ENCODE measurements around the gene EPN2.

The EPN2 gene

GRCh38 chr17:19325542-19325941, 88.4 kb downstream of the EPN2 start:
- no peak for DNase-seq (ENCODE audit: extremely low spot score)
- CTCF ChIA-PET, result no interaction called here
- POLR2A ChIA-PET, result no interaction called here
- TF ChIP-seq SP1 (IDR thresholded peaks at IDR 0.05) (no peak), CTBP1 (IDR thresholded peaks at IDR 0.05; ENCODE audit: borderline replicate concordance) (no peak), FOXA1 (IDR thresholded peaks at IDR 0.05) (no peak), TARDBP (IDR thresholded peaks at IDR 0.05) (no peak), ARNT (IDR thresholded peaks at IDR 0.05) (no peak), SUZ12 (IDR thresholded peaks at IDR 0.05) (no peak), NFRKB (IDR thresholded peaks at IDR 0.05) (no peak), HDGF (IDR thresholded peaks at IDR 0.05; ENCODE audit: borderline replicate concordance) (no peak), ZNF384 (IDR thresholded peaks at IDR 0.05) (no peak), BHLHE40 (IDR thresholded peaks at IDR 0.05; ENCODE audit: borderline replicate concordance) (no peak), LEF1 (IDR thresholded peaks at IDR 0.05; ENCODE audit: borderline replicate concordance) (no peak), ELF4 (IDR thresholded peaks at IDR 0.05) (no peak), FOXK2 (IDR thresholded peaks at IDR 0.05) (no peak), FOXM1 (IDR thresholded peaks at IDR 0.05; ENCODE audit: borderline replicate concordance) (no peak), L3MBTL2 (conservative IDR thresholded peaks at IDR 0.05) (no peak)
- TF ChIP-seq, protein P1, sequence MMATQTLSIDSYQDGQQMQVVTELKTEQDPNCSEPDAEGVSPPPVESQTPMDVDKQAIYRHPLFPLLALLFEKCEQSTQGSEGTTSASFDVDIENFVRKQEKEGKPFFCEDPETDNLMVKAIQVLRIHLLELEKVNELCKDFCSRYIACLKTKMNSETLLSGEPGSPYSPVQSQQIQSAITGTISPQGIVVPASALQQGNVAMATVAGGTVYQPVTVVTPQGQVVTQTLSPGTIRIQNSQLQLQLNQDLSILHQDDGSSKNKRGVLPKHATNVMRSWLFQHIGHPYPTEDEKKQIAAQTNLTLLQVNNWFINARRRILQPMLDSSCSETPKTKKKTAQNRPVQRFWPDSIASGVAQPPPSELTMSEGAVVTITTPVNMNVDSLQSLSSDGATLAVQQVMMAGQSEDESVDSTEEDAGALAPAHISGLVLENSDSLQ (IDR thresholded peaks at IDR 0.05), result no peak

GRCh38 chr17:19327031-19327783, 90.0 kb downstream of the EPN2 start:
- CTCF ChIA-PET, result no interaction called here
- POLR2A ChIA-PET, result no interaction called here
- no peak for TF ChIP-seq L3MBTL2 (conservative IDR thresholded peaks at IDR 0.05)
- TF ChIP-seq FOXA1 (IDR thresholded peaks at IDR 0.05), result no peak
- TF ChIP-seq NFRKB (IDR thresholded peaks at IDR 0.05), result no peak
- TF ChIP-seq CTBP1 (IDR thresholded peaks at IDR 0.05; ENCODE audit: borderline replicate concordance), result no peak
- no peak for TF ChIP-seq ZNF384 (IDR thresholded peaks at IDR 0.05)
- TF ChIP-seq SP1 (IDR thresholded peaks at IDR 0.05), result no peak
- TF ChIP-seq BHLHE40 (IDR thresholded peaks at IDR 0.05; ENCODE audit: borderline replicate concordance), result no peak
- no peak for TF ChIP-seq LEF1 (IDR thresholded peaks at IDR 0.05; ENCODE audit: borderline replicate concordance)
- no peak for DNase-seq (ENCODE audit: extremely low spot score)

GRCh38 chr17:19328441-19329061, 91.4 kb downstream of the EPN2 start:
- CTCF ChIA-PET, result interaction anchor here (0.5 to 2.3 kb wide), 2 partner anchors 9 to 10 kb away, joined by 3 to 8 read pairs; no protein-coding TSS in a partner anchor
- POLR2A ChIA-PET, result interaction anchor here (0.9 kb wide), 1 partner anchor 49 kb away, joined by 4 read pairs; the partner anchor contains the start of gene MAPK7
- no peak for DNase-seq (ENCODE audit: extremely low spot score)
- TF ChIP-seq HDGF (IDR thresholded peaks at IDR 0.05; ENCODE audit: borderline replicate concordance), result no peak
- TF ChIP-seq ARNT (IDR thresholded peaks at IDR 0.05), result no peak
- no peak for TF ChIP-seq LEF1 (IDR thresholded peaks at IDR 0.05; ENCODE audit: borderline replicate concordance)
- TF ChIP-seq FOXM1 (IDR thresholded peaks at IDR 0.05; ENCODE audit: borderline replicate concordance), result no peak
- TF ChIP-seq ZNF384 (IDR thresholded peaks at IDR 0.05), result no peak
- no peak for TF ChIP-seq L3MBTL2 (conservative IDR thresholded peaks at IDR 0.05)
- TF ChIP-seq FOXK2 (IDR thresholded peaks at IDR 0.05), result no peak
- TF ChIP-seq, protein P1 (IDR thresholded peaks at IDR 0.05), result no peak

- no peak for TF ChIP-seq CTBP1 (IDR thresholded peaks at IDR 0.05; ENCODE audit: borderline replicate concordance)
- POLR2A ChIA-PET, result interaction anchor here (1.0 kb wide), 1 partner anchor 11 kb away, joined by 3 read pairs; no protein-coding TSS in a partner anchor
- CTCF ChIA-PET, result interaction anchor here (2.3 kb wide), 1 partner anchor 10 kb away, joined by 8 read pairs; no protein-coding TSS in a partner anchor
- no peak for DNase-seq (ENCODE audit: extremely low spot score)
Observed at GRCh38 chr17:19329136-19329535, 92.0 kb downstream of the EPN2 start.

DNA sequence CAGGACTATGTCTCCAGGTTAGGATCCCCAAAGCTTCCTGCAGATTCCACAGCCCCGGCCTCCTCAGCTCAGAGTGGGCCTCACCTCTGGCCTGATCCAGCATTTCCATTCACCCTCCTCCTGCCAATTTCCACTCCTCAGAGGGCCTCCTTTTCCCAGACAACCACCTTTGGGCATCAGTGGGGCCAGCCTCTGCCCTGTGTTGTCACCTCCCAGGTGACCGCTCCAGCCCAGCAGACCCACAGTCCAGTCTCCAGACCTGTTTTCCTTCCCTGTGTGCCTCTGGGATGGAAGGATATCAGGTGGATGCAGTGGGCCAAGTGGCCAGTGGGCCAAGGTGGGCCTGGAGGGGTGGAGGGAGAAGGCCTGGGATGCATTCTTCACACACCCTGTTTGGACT, 92.7 kb downstream of the EPN2 start:
- ChIA-PET CTCF (interaction anchor here (2.3 kb wide), 1 partner anchor 9 kb away, joined by 8 read pairs; no protein-coding TSS in a partner anchor), POLR2A (interaction anchor here (1.0 kb wide), 1 partner anchor 11 kb away, joined by 3 read pairs; no protein-coding TSS in a partner anchor)
- no peak for DNase-seq (ENCODE audit: extremely low spot score)
- no peak for TF ChIP-seq L3MBTL2 (conservative IDR thresholded peaks at IDR 0.05)
- no peak for TF ChIP-seq NFRKB (IDR thresholded peaks at IDR 0.05)
- no peak for TF ChIP-seq ELF4 (IDR thresholded peaks at IDR 0.05)

- DNase-seq (ENCODE audit: extremely low spot score), result no peak
- ChIA-PET CTCF (interaction anchor here (2.3 kb wide), 1 partner anchor 8 kb away, joined by 8 read pairs; no protein-coding TSS in a partner anchor), POLR2A (no interaction called here)
- TF ChIP-seq ARNT (IDR thresholded peaks at IDR 0.05), result no peak
- TF ChIP-seq TARDBP (IDR thresholded peaks at IDR 0.05), result no peak
- no peak for TF ChIP-seq HDGF (IDR thresholded peaks at IDR 0.05; ENCODE audit: borderline replicate concordance)
- TF ChIP-seq ZNF384 (IDR thresholded peaks at IDR 0.05), result no peak
- no peak for TF ChIP-seq ELF4 (IDR thresholded peaks at IDR 0.05)
- TF ChIP-seq L3MBTL2 (conservative IDR thresholded peaks at IDR 0.05), result no peak
- TF ChIP-seq FOXM1 (IDR thresholded peaks at IDR 0.05; ENCODE audit: borderline replicate concordance), result no peak
- no peak for TF ChIP-seq SUZ12 (IDR thresholded peaks at IDR 0.05)
- TF ChIP-seq FOXK2 (IDR thresholded peaks at IDR 0.05), result no peak
- no peak for TF ChIP-seq SP1 (IDR thresholded peaks at IDR 0.05)
- no peak for TF ChIP-seq BHLHE40 (IDR thresholded peaks at IDR 0.05; ENCODE audit: borderline replicate concordance)
- no peak for TF ChIP-seq NFRKB (IDR thresholded peaks at IDR 0.05)
- TF ChIP-seq, protein P1 (IDR thresholded peaks at IDR 0.05), result no peak
- TF ChIP-seq CTBP1 (IDR thresholded peaks at IDR 0.05; ENCODE audit: borderline replicate concordance), result no peak
- no peak for TF ChIP-seq LEF1 (IDR thresholded peaks at IDR 0.05; ENCODE audit: borderline replicate concordance)
- no peak for TF ChIP-seq FOXA1 (IDR thresholded peaks at IDR 0.05)
Observed at GRCh38 chr17:19330271-19330670, 93.1 kb downstream of the EPN2 start.
